Neural progenitor cell (in vitro differentiated cells): ENCODE results near the gene FLT3LG. TPM values are rescaled to one million over a fixed set of nuclear protein-coding genes. Genes with fewer than 3 reads are reported as not detected.
A peak's percentile ranks its signal among the peaks of the same experiment; 100 is the strongest.

ENCODE experiments used
- DNase-seq: peaks from one replicate; pipeline ENCODE4 v3.0.0-alpha.2; 2016; ENCODE audit warnings: low spot score
- H2AFZ ChIP-seq: fragments of 200-600 bp; sonication (generic); replicated peaks from 2 replicates; pipeline ENCODE4 v1.6.1; 2016; ENCODE audit warnings: antibody characterized with exemption
- H3F3A ChIP-seq: fragments of 200-600 bp; sonication (generic); 2 replicates; pipeline ENCODE4 v1.6.1; 2016; ENCODE audit warnings: antibody characterized with exemption, low read depth
- H3K27ac ChIP-seq: fragments of 200-600 bp; sonication (generic); 2 replicates; pipeline ENCODE4 v1.5.1; 2016; ENCODE audit warnings: mild to moderate bottlenecking
- H3K27me3 ChIP-seq: fragments of 200-600 bp; sonication (generic); 2 replicates; pipeline ENCODE4 v1.6.1; 2016; ENCODE audit warnings: mild to moderate bottlenecking, moderate library complexity
- H3K36me3 ChIP-seq: fragments of 200-600 bp; sonication (generic); 2 replicates; pipeline ENCODE4 v1.5.1; 2016
- H3K4me1 ChIP-seq: fragments of 200-600 bp; sonication (generic); 2 replicates; pipeline ENCODE4 v1.6.1; 2016; ENCODE audit warnings: mixed run types
- H3K4me2 ChIP-seq: fragments of 200-600 bp; sonication (generic); 2 replicates; pipeline ENCODE4 v1.6.1; 2016
- H3K4me3 ChIP-seq: fragments of 200-600 bp; sonication (generic); 2 replicates; pipeline ENCODE4 v1.5.1; 2016
- H3K79me2 ChIP-seq: fragments of 200-600 bp; sonication (generic); 2 replicates; pipeline ENCODE4 v1.6.1; 2016; ENCODE audit warnings: low read depth
- H3K9ac ChIP-seq: fragments of 200-600 bp; sonication (generic); 2 replicates; pipeline ENCODE4 v1.6.1; 2016
- H3K9me3 ChIP-seq: fragments of 200-600 bp; sonication (generic); 2 replicates; pipeline ENCODE4 v1.5.1; 2016; ENCODE audit warnings: low read depth
- H4K20me1 ChIP-seq: fragments of 200-600 bp; sonication (generic); 2 replicates; pipeline ENCODE4 v1.6.1; 2016; ENCODE audit warnings: low read depth
- H3K27ac Mint-ChIP-seq: 3 replicates; pipeline ENCODE4 v1.8.0; 2021; ENCODE audit warnings: mixed read lengths
- H3K27me3 Mint-ChIP-seq: 2 replicates; pipeline ENCODE4 v1.8.0; 2022; ENCODE audit warnings: low read depth, mild to moderate bottlenecking, inconsistent platforms, moderate library complexity, mixed read lengths; ENCODE audit not compliant: insufficient read depth
- H3K36me3 Mint-ChIP-seq: 3 replicates; pipeline ENCODE4 v1.8.0; 2021; ENCODE audit warnings: mixed read lengths
- H3K4me1 Mint-ChIP-seq: 3 replicates; pipeline ENCODE4 v1.8.0; 2021; ENCODE audit warnings: mixed read lengths
- H3K4me3 Mint-ChIP-seq: 3 replicates; pipeline ENCODE4 v1.8.0; 2021; ENCODE audit warnings: mild to moderate bottlenecking, moderate library complexity, mixed read lengths
- H3K9me3 Mint-ChIP-seq: 3 replicates; pipeline ENCODE4 v1.8.0; 2020; ENCODE audit warnings: mixed read lengths
- CTCF ChIP-seq: fragments of 200-600 bp; sonication (generic); IDR thresholded peaks from 2 replicates; pipeline ENCODE4 v1.5.1; 2017; ENCODE audit warnings: antibody characterized with exemption, mild to moderate bottlenecking
- EZH2 ChIP-seq: fragments of 200-600 bp; sonication (generic); IDR thresholded peaks from 2 replicates; pipeline ENCODE4 v1.6.1; 2017; ENCODE audit warnings: antibody characterized with exemption, mild to moderate bottlenecking, moderate library complexity
- EZH2phosphoT487 ChIP-seq: fragments of 200-600 bp; sonication (generic); IDR thresholded peaks from 2 replicates; pipeline ENCODE4 v1.6.1; 2017; ENCODE audit warnings: antibody characterized with exemption
- total RNA-seq: library from RNA; depleted of rRNA; stranded (reverse); fragments of >200 nt; gene quantifications from 2 replicates; pipeline ENCODE4 v1.2.3, GENCODE V29; 2015; ENCODE audit warnings: low replicate concordance

Gene FLT3LG
- total RNA-seq, 1 donor from 2014 or later = 0.24 TPM

GRCh38 chr19:49512970-49513745 lies 39.1 kb downstream of the FLT3LG start:
- Histone ChIP-seq H3K27ac (peak overlapping the region; percentile 71), H3K36me3 (no peaks in the 10 kb centered on the region), H3K9me3 (no peaks in the 10 kb centered on the region), H3K4me1 (peaks cover 15% of the 10 kb centered on the region), H4K20me1 (no peaks in the 10 kb centered on the region), H2AFZ (peak overlapping the region; percentile 86), H3K79me2 (peaks cover 6% of the 10 kb centered on the region), H3F3A (peaks cover 25% of the 10 kb centered on the region), H3K9ac (no peak overlapping the region), H3K4me3 (peak overlapping the region; percentile 66), H3K27me3 (no peaks in the 10 kb centered on the region), H3K4me2 (peak overlapping the region; percentile 81)
- Mint-ChIP-seq H3K9me3 (no peaks in the 10 kb centered on the region), H3K4me3 (peak overlapping the region; percentile 91), H3K27me3 (peaks cover 9% of the 10 kb centered on the region), H3K36me3 (peaks cover 3% of the 10 kb centered on the region), H3K4me1 (peaks cover 22% of the 10 kb centered on the region), H3K27ac (peak overlapping the region; percentile 78)
- no peak for TF ChIP-seq CTCF
- no peak for TF ChIP-seq EZH2phosphoT487
- DNase-seq = peak; percentile 80

DNA sequence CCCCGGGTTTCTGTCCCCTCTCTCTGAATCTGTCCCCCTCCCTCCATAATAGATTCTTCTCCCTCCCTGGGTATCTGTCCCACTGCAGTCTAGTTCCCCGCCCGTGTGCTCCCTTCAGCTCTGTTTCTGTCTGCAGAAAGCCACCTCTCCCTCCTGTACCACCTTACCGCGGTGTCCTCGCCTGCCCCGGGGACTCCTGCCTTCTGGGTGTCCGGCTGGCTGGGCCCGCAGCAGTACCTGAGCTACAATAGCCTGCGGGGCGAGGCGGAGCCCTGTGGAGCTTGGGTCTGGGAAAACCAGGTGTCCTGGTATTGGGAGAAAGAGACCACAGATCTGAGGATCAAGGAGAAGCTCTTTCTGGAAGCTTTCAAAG lies 39.7 kb downstream of the FLT3LG start:
- no peaks in the 10 kb centered on the region for H4K20me1 ChIP-seq
- Mint-ChIP-seq H3K9me3 (no peaks in the 10 kb centered on the region), H3K36me3 (peaks cover 3% of the 10 kb centered on the region), H3K27ac (no peak overlapping the region), H3K4me1 (peaks cover 22% of the 10 kb centered on the region), H3K27me3 (peaks cover 7% of the 10 kb centered on the region), H3K4me3 (peak overlapping the region; percentile 90)
- H3F3A ChIP-seq = peaks cover 25% of the 10 kb centered on the region
- no peak for DNase-seq
- peaks cover 15% of the 10 kb centered on the region for H3K4me1 ChIP-seq
- H3K79me2 ChIP-seq = peaks cover 6% of the 10 kb centered on the region
- no peaks in the 10 kb centered on the region for H3K9me3 ChIP-seq
- H3K27ac ChIP-seq = no peak overlapping the region
- H2AFZ ChIP-seq = no peak overlapping the region
- TF ChIP-seq EZH2 (no peak), EZH2phosphoT487 (no peak), CTCF (no peak)
- H3K4me2 ChIP-seq = peak overlapping the region; percentile 81
- no peaks in the 10 kb centered on the region for H3K36me3 ChIP-seq
- H3K27me3 ChIP-seq = no peaks in the 10 kb centered on the region
- peak overlapping the region; percentile 40 for H3K9ac ChIP-seq
- peak overlapping the region; percentile 66 for H3K4me3 ChIP-seq

GRCh38 chr19:49514151-49514550 lies 40.1 kb downstream of the FLT3LG start:
- H3K27ac Mint-ChIP-seq = no peak overlapping the region
- H3K4me1 ChIP-seq = peaks cover 15% of the 10 kb centered on the region
- no peak for DNase-seq
- H3K27me3 Mint-ChIP-seq = peaks cover 7% of the 10 kb centered on the region
- H3K9ac ChIP-seq = no peak overlapping the region
- no peaks in the 10 kb centered on the region for H3K36me3 ChIP-seq
- no peaks in the 10 kb centered on the region for H3K9me3 Mint-ChIP-seq
- no peaks in the 10 kb centered on the region for H4K20me1 ChIP-seq
- H3K4me1 Mint-ChIP-seq = peaks cover 22% of the 10 kb centered on the region
- H3K79me2 ChIP-seq = peaks cover 6% of the 10 kb centered on the region
- no peak overlapping the region for H3K27ac ChIP-seq
- H3K9me3 ChIP-seq = no peaks in the 10 kb centered on the region
- no peak for TF ChIP-seq EZH2phosphoT487
- no peak for TF ChIP-seq CTCF
- H2AFZ ChIP-seq = no peak overlapping the region
- H3K36me3 Mint-ChIP-seq = peaks cover 3% of the 10 kb centered on the region
- H3K4me3 ChIP-seq = peak overlapping the region; percentile 66
- H3K4me3 Mint-ChIP-seq = peak overlapping the region; percentile 90
- H3F3A ChIP-seq = peaks cover 25% of the 10 kb centered on the region
- no peaks in the 10 kb centered on the region for H3K27me3 ChIP-seq
- H3K4me2 ChIP-seq = peak overlapping the region; percentile 81
